ENCODE data around the gene EGFL7.

The EGFL7 gene

GRCh38 chr9:136616307-136616635 is 46.4 kb upstream of the EGFL7 start:
- no peaks in the 10 kb centered on the region for H3K27me3 ChIP-seq
- H3K36me3 ChIP-seq = no peaks in the 10 kb centered on the region
- H3K4me1 ChIP-seq = no peaks in the 10 kb centered on the region
- H3K9me3 ChIP-seq = no peaks in the 10 kb centered on the region
- no peak overlapping the region for H3K4me3 ChIP-seq (ENCODE audit: low read depth, low read length)
- TF ChIP-seq CTCF (IDR thresholded peaks at IDR 0.05; ENCODE audit: low read depth, low read length) = no peak
- DNase-seq = no peak

GRCh38 chr9:136616948-136617695 is 45.6 kb upstream of the EGFL7 start:
- no peak for DNase-seq
- Histone ChIP-seq H3K4me3 (ENCODE audit: low read depth, low read length) (no peak overlapping the region), H3K36me3 (no peaks in the 10 kb centered on the region), H3K9me3 (no peaks in the 10 kb centered on the region), H3K27me3 (no peaks in the 10 kb centered on the region), H3K4me1 (no peaks in the 10 kb centered on the region)
- no peak for TF ChIP-seq CTCF (IDR thresholded peaks at IDR 0.05; ENCODE audit: low read depth, low read length)

- Histone ChIP-seq H3K4me1 (no peaks in the 10 kb centered on the region), H3K27me3 (no peaks in the 10 kb centered on the region), H3K9me3 (no peaks in the 10 kb centered on the region), H3K4me3 (ENCODE audit: low read depth, low read length) (no peak overlapping the region), H3K36me3 (no peaks in the 10 kb centered on the region)
- DNase-seq = no peak
- TF ChIP-seq CTCF (IDR thresholded peaks at IDR 0.05; ENCODE audit: low read depth, low read length) = no peak
These were observed 44.8 kb upstream of the EGFL7 start for GRCh38 chr9:136617746-136618579.

DNA sequence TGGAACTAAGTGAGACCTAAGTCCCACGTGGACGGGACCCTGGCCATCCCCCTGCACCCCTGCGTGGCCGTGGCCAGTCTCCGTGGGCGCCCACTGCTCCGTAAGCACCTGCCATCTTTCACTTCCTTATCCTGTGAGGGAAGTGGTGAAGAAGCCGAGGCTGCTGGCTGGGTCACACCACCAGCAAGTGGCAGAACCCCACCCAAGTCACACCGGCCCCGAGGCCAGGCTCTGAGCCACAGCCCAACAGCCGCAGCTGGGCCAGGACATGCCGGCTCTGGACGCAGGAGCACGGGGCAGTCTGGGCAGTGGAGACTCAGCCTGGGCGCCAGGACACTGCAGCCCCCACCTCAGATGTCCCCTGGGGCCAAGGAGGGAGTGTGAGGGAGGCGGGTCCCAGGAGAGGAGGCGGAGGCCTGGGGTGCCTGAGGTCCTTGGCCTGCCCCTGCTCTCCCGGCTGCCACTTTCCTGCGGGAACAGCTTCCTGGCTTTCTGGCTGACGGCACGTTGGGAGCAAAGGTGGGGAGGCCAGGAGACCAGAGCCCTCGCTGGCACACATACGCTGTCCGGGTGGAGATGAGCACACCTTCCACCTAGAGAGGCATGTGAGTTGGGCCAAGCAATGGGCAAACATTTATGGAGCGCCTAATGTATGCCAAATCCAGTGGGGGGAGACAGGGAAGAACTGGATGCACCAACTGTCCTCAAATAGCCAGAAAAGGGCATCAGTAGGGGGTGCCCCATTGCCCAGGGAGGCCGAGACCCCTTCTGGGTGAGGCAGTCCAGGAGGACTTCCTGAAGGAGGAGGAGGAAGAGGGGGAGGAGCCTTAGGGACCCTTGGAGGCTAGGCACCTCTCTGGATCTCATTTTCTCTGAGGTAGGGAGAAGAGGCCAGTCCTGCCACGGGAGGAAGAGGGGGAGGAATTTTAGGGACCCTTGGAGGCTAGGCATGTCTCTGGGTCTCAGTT is 43.9 kb upstream of the EGFL7 start:
- H3K27me3 ChIP-seq = no peaks in the 10 kb centered on the region
- no peak overlapping the region for H3K4me3 ChIP-seq (ENCODE audit: low read depth, low read length)
- no peak for DNase-seq
- TF ChIP-seq CTCF (IDR thresholded peaks at IDR 0.05; ENCODE audit: low read depth, low read length) = no peak
- H3K4me1 ChIP-seq = no peaks in the 10 kb centered on the region
- no peaks in the 10 kb centered on the region for H3K9me3 ChIP-seq
- H3K36me3 ChIP-seq = no peaks in the 10 kb centered on the region

DNA sequence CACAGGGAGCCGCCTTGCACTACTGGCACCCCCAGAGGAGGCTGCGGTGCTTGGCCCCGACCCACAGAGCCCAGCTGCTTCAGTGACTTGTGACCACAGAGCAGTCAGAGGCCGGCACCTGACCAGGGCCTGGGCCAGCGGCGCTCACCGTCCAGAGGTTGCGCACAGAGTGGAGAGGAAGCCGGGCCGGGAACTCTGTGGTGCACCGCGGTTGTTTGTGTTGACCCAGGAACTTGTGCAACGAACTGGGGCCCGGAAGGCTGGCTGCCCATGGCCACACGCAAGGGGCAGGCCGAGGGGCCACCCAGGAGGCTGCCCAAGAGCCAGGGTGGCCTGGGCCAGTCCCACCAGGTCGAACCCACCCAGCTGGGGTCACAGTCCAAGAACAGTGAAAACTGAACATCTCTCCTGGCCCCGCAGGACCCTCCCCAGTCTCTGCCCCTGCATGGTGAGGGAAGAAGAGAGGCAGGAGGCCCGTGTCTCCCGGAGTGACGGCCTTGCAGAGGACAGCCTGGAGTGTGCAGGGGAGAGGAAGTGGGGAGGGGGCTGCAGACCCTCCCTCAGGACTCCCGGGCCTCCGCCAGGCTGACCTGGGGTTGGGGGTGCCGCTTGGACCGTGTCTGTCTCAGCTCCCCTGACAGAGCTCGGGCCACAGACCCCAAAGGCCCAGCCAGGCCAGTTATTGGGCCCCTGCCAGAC is 42.8 kb upstream of the EGFL7 start:
- TF ChIP-seq CTCF (IDR thresholded peaks at IDR 0.05; ENCODE audit: low read depth, low read length) = no peak
- Histone ChIP-seq H3K9me3 (no peaks in the 10 kb centered on the region), H3K27me3 (no peaks in the 10 kb centered on the region), H3K4me1 (peaks cover 2% of the 10 kb centered on the region; the same call in 1 of the 2 replicates), H3K36me3 (no peaks in the 10 kb centered on the region), H3K4me3 (ENCODE audit: low read depth, low read length) (no peak overlapping the region)
- DNase-seq = no peak
